ENCODE results near the gene C4orf50.

DNA sequence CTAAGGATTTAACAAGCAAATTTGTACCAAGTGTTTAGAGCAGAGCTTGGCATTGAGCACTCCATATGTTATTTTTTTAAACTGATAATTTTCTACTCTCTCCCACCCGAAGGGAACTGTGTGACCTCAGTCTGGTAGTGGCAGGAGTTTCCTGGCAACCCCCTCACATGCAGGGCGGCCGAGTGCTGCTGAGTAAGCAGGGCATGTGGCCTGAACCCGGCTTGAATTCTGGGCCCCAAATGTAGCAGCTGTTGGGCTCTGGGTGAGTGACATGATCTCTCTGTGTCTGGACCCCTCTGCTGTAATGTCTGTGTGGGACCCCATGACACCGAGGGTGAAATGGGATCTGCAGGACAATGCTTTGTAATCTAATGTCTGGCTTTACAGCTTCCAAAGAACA lies 13.6 kb upstream of the C4orf50 start:
- TF ChIP-seq, protein P1, sequence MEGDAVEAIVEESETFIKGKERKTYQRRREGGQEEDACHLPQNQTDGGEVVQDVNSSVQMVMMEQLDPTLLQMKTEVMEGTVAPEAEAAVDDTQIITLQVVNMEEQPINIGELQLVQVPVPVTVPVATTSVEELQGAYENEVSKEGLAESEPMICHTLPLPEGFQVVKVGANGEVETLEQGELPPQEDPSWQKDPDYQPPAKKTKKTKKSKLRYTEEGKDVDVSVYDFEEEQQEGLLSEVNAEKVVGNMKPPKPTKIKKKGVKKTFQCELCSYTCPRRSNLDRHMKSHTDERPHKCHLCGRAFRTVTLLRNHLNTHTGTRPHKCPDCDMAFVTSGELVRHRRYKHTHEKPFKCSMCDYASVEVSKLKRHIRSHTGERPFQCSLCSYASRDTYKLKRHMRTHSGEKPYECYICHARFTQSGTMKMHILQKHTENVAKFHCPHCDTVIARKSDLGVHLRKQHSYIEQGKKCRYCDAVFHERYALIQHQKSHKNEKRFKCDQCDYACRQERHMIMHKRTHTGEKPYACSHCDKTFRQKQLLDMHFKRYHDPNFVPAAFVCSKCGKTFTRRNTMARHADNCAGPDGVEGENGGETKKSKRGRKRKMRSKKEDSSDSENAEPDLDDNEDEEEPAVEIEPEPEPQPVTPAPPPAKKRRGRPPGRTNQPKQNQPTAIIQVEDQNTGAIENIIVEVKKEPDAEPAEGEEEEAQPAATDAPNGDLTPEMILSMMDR (IDR thresholded peaks at IDR 0.05), result no peak
- TF ChIP-seq POLR2A (IDR thresholded peaks at IDR 0.05), result no peak

Data from vagina (tissue), 2 donors.